Measurements from ENCODE around the gene LTB4R. TPM values are rescaled to one million over a fixed set of nuclear protein-coding genes. Genes with fewer than 3 reads are reported as not detected.

Gene LTB4R
- total RNA-seq, 1 experiment from 2014 or later: 9.4 TPM

DNA sequence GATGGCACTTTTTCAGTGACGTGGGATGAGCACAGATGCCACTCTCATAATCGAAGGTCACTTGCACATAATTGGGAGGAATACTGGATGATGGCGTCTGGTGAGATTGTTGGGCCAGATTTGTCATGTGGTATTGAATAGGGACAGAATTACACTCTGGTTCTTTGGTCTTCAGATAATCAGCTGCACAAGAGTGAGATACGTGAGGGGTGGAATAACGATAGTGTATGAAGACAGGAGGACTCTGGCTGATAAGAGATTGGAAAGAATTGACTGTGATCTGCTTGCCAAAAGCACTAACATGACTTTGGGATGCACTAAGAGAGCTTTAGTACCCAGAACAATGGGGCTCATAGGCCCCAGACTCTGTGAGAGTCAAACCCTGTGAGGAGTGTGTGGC lies 32.9 kb upstream of the LTB4R start:
- Mint-ChIP-seq H3K9me3 (no peaks in the 10 kb centered on the region), H3K27ac (no peak overlapping the region), H3K4me1 (peaks cover 7% of the 10 kb centered on the region), H3K4me3 (no peak overlapping the region), H3K36me3 (no peaks in the 10 kb centered on the region), H3K27me3 (ENCODE audit: low read depth) (no peaks in the 10 kb centered on the region)
- no peak for ATAC-seq
- TF ChIP-seq HMGA2 (CRISPR knock-in tag; IDR thresholded peaks at IDR 0.05): no peak
- TF ChIP-seq ZNF263 (CRISPR knock-in tag; IDR thresholded peaks at IDR 0.05; ENCODE audit: low read depth): no peak
- TF ChIP-seq RORB (CRISPR knock-in tag; IDR thresholded peaks at IDR 0.05): no peak
- TF ChIP-seq SMAD4 (CRISPR knock-in tag; IDR thresholded peaks at IDR 0.05): no peak
- no peak for TF ChIP-seq ARID4B (CRISPR knock-in tag; IDR thresholded peaks at IDR 0.05; ENCODE audit: borderline replicate concordance)
- TF ChIP-seq MYBL2 (CRISPR knock-in tag; IDR thresholded peaks at IDR 0.05): no peak
- no peak for TF ChIP-seq ZNF121 (CRISPR knock-in tag; IDR thresholded peaks at IDR 0.05)
- CTCF ChIA-PET: interaction anchor here (1.8 kb wide), 1 partner anchor 19 kb away, joined by 12 read pairs; no protein-coding TSS in a partner anchor
- POLR2A ChIA-PET: no interaction called here
- DNase-seq (ENCODE audit: low spot score): no peak

DNA sequence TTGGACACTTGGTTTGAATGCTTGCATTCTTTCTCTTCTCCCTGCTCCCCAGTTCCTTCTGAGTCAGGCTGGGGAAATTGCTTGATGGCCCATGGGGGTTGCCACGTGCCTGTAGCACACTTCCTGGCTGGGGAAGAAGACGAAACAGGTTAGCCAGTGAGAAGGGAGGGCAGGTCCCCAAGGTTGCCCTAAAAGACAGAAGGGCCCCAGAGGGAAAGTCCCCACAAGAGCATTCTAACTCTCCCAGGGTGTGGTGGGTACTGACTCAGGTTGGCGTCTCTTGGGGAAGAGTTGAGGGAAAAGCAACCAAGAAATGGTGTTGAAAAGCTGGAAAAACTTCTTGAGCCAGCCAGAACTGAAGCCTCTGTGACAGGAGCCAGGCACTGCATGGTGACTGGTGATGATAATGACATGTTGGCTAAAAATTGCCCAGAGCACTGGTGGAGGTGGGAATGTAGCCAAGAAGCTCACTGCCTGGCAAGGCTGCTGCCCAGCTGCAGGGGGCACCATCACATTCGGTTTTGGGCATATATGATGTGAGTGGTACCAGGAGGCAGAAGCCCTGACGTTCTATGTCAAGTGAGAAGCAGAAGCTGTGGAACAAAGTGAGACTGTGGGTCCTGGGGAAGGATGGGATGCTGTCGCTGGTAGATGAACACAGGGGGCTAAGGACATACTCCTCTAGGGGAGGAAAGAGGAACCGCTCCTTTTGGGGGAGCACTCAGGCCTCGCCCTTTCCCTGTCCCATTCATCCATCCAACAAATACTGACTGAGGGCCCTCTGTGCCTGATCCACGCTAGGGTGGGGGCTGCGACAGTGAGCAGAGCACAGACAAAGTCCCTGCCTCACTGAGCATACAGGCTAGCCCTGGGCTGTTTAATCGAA lies 31.8 kb upstream of the LTB4R start:
- no peaks in the 10 kb centered on the region for H3K27me3 Mint-ChIP-seq (ENCODE audit: low read depth)
- no peak overlapping the region for H3K4me3 Mint-ChIP-seq
- H3K4me1 Mint-ChIP-seq: no peaks in the 10 kb centered on the region
- ChIA-PET POLR2A (interaction anchor here (1.1 kb wide), 1 partner anchor 9 kb away, joined by 3 read pairs; no protein-coding TSS in a partner anchor), CTCF (interaction anchor here (1.1 to 3.2 kb wide), 4 partner anchors 8 to 36 kb away, joined by 5 to 16 read pairs (median 12); partner anchors contain the start of genes CIDEB, RABGGTA and TINF2)
- H3K27ac Mint-ChIP-seq: no peak overlapping the region
- no peaks in the 10 kb centered on the region for H3K9me3 Mint-ChIP-seq
- no peaks in the 10 kb centered on the region for H3K36me3 Mint-ChIP-seq
- ATAC-seq (no peak), DNase-seq (ENCODE audit: low spot score) (no peak)
- TF ChIP-seq, protein P1, sequence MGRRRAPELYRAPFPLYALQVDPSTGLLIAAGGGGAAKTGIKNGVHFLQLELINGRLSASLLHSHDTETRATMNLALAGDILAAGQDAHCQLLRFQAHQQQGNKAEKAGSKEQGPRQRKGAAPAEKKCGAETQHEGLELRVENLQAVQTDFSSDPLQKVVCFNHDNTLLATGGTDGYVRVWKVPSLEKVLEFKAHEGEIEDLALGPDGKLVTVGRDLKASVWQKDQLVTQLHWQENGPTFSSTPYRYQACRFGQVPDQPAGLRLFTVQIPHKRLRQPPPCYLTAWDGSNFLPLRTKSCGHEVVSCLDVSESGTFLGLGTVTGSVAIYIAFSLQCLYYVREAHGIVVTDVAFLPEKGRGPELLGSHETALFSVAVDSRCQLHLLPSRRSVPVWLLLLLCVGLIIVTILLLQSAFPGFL (CRISPR knock-in tag; IDR thresholded peaks at IDR 0.05; ENCODE audit: borderline replicate concordance): no peak
- TF ChIP-seq ESRRA (CRISPR knock-in tag; IDR thresholded peaks at IDR 0.05; ENCODE audit: borderline replicate concordance) (no peak), CBFB (CRISPR knock-in tag; IDR thresholded peaks at IDR 0.05; ENCODE audit: low read depth) (no peak), TCF7 (CRISPR knock-in tag; IDR thresholded peaks at IDR 0.05; ENCODE audit: low read depth) (no peak), MAX (CRISPR knock-in tag; IDR thresholded peaks at IDR 0.05) (no peak), CDX4 (CRISPR knock-in tag; IDR thresholded peaks at IDR 0.05; ENCODE audit: borderline replicate concordance) (no peak), RELA (CRISPR knock-in tag; IDR thresholded peaks at IDR 0.05; ENCODE audit: borderline replicate concordance) (no peak), NR1H2 (CRISPR knock-in tag; IDR thresholded peaks at IDR 0.05) (no peak), RORB (CRISPR knock-in tag; IDR thresholded peaks at IDR 0.05) (no peak), NR3C1 (CRISPR knock-in tag; conservative IDR thresholded peaks at IDR 0.05; ENCODE audit: low read depth) (no peak), ZNF219 (CRISPR knock-in tag; IDR thresholded peaks at IDR 0.05; ENCODE audit: borderline replicate concordance) (no peak), ZNF232 (CRISPR knock-in tag; IDR thresholded peaks at IDR 0.05) (no peak), CREM (CRISPR knock-in tag; IDR thresholded peaks at IDR 0.05) (no peak), CREB1 (CRISPR knock-in tag; IDR thresholded peaks at IDR 0.05) (no peak), ZNF263 (CRISPR knock-in tag; IDR thresholded peaks at IDR 0.05; ENCODE audit: low read depth) (no peak)
- TF ChIP-seq, protein P2, sequence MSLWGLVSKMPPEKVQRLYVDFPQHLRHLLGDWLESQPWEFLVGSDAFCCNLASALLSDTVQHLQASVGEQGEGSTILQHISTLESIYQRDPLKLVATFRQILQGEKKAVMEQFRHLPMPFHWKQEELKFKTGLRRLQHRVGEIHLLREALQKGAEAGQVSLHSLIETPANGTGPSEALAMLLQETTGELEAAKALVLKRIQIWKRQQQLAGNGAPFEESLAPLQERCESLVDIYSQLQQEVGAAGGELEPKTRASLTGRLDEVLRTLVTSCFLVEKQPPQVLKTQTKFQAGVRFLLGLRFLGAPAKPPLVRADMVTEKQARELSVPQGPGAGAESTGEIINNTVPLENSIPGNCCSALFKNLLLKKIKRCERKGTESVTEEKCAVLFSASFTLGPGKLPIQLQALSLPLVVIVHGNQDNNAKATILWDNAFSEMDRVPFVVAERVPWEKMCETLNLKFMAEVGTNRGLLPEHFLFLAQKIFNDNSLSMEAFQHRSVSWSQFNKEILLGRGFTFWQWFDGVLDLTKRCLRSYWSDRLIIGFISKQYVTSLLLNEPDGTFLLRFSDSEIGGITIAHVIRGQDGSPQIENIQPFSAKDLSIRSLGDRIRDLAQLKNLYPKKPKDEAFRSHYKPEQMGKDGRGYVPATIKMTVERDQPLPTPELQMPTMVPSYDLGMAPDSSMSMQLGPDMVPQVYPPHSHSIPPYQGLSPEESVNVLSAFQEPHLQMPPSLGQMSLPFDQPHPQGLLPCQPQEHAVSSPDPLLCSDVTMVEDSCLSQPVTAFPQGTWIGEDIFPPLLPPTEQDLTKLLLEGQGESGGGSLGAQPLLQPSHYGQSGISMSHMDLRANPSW (CRISPR knock-in tag; conservative IDR thresholded peaks at IDR 0.05; ENCODE audit: low read depth): no peak
- TF ChIP-seq, protein P3, sequence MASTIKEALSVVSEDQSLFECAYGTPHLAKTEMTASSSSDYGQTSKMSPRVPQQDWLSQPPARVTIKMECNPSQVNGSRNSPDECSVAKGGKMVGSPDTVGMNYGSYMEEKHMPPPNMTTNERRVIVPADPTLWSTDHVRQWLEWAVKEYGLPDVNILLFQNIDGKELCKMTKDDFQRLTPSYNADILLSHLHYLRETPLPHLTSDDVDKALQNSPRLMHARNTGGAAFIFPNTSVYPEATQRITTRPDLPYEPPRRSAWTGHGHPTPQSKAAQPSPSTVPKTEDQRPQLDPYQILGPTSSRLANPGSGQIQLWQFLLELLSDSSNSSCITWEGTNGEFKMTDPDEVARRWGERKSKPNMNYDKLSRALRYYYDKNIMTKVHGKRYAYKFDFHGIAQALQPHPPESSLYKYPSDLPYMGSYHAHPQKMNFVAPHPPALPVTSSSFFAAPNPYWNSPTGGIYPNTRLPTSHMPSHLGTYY (CRISPR knock-in tag; IDR thresholded peaks at IDR 0.05): no peak

Data from WTC11 (cell line).